WTC11 (cell line): Measurements from ENCODE around the gene ITGA8.
A peak's percentile ranks its signal among the peaks of the same experiment; 100 is the strongest.

Source experiments
- CREM ChIP-seq: sonication (generic); formaldehyde crosslinking; IDR thresholded peaks from 2 replicates; pipeline ENCODE4 v1.8.1; 2022; ENCODE audit warnings: mild to moderate bottlenecking, missing genetic modification reagents, moderate library complexity
- ELF4 ChIP-seq: sonication (generic); formaldehyde crosslinking; IDR thresholded peaks from 2 replicates; pipeline ENCODE4 v1.8.1; 2022; ENCODE audit warnings: low read depth, mild to moderate bottlenecking, moderate library complexity, missing genetic modification reagents
- JUN ChIP-seq: sonication (generic); formaldehyde crosslinking; IDR thresholded peaks from 2 replicates; pipeline ENCODE4 v1.8.0; 2023; ENCODE audit warnings: mild to moderate bottlenecking, missing genetic modification reagents
- NR1H2 ChIP-seq: sonication (generic); formaldehyde crosslinking; IDR thresholded peaks from 2 replicates; pipeline ENCODE4 v1.9.0; 2021; ENCODE audit warnings: mild to moderate bottlenecking, moderate library complexity, missing genetic modification reagents
- TF ChIP-seq, protein P1 (sequence below): fragments of 200-600 bp; IDR thresholded peaks from 2 replicates; pipeline ENCODE4 v1.8.0; 2022; ENCODE audit warnings: antibody characterized with exemption
- TF ChIP-seq, protein P2 (sequence below): sonication (generic); formaldehyde crosslinking; IDR thresholded peaks from 2 replicates; pipeline ENCODE4 v1.8.1; 2023; ENCODE audit warnings: mild to moderate bottlenecking, missing genetic modification reagents, moderate library complexity
- TF ChIP-seq, protein P3 (sequence below): sonication (generic); formaldehyde crosslinking; IDR thresholded peaks from 2 replicates; pipeline ENCODE4 v1.8.0; 2022; ENCODE audit warnings: mild to moderate bottlenecking, missing genetic modification reagents
- TF ChIP-seq, protein P4 (sequence below): sonication (generic); formaldehyde crosslinking; conservative IDR thresholded peaks from 2 replicates; pipeline ENCODE4 v1.8.1; 2023; ENCODE audit warnings: mild to moderate bottlenecking, low read depth, missing genetic modification reagents, moderate library complexity
- TF ChIP-seq, protein P5 (sequence below): sonication (generic); formaldehyde crosslinking; IDR thresholded peaks from 2 replicates; pipeline ENCODE4 v1.8.1; 2022; ENCODE audit warnings: low read depth, missing genetic modification reagents, borderline replicate concordance

DNA sequence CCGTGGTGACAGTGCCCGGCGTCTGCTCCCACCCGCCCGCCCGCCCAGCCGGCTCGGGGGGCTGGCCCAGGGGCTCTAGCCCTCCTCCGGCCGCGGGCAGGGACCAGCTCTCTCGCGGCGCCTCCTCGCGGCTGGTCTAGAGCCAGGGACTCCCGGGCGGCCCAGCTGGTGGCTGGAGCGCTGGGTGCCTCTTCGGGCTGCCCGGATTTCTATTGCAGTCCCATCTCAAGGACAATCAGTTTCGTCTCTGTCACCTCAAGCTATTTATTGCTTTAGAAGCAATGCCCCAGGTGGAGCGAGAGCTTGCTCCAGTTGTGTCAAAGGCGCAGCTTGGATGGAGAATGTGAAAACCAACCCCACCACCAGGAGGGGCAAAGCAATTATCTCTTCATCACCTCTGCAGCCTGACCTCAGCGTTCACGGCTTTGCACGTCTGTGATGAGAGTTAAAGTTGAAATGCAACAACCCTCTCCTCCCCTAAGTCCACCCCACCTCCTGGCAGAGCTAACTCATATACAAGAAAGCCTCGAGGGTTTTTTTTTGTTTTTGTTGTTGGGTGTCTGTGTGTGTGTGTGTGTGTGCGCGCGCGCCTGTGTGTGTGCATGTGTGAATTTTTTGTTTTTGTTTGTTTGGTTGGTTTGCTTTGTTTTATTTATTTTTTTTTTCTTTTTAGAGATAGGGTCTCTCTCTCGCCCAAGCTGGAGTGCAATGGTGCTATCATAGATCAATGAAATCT lies at the start of gene ITGA8:
- TF ChIP-seq, protein P1, sequence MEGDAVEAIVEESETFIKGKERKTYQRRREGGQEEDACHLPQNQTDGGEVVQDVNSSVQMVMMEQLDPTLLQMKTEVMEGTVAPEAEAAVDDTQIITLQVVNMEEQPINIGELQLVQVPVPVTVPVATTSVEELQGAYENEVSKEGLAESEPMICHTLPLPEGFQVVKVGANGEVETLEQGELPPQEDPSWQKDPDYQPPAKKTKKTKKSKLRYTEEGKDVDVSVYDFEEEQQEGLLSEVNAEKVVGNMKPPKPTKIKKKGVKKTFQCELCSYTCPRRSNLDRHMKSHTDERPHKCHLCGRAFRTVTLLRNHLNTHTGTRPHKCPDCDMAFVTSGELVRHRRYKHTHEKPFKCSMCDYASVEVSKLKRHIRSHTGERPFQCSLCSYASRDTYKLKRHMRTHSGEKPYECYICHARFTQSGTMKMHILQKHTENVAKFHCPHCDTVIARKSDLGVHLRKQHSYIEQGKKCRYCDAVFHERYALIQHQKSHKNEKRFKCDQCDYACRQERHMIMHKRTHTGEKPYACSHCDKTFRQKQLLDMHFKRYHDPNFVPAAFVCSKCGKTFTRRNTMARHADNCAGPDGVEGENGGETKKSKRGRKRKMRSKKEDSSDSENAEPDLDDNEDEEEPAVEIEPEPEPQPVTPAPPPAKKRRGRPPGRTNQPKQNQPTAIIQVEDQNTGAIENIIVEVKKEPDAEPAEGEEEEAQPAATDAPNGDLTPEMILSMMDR, result peak; percentile 37
- TF ChIP-seq, protein P2, sequence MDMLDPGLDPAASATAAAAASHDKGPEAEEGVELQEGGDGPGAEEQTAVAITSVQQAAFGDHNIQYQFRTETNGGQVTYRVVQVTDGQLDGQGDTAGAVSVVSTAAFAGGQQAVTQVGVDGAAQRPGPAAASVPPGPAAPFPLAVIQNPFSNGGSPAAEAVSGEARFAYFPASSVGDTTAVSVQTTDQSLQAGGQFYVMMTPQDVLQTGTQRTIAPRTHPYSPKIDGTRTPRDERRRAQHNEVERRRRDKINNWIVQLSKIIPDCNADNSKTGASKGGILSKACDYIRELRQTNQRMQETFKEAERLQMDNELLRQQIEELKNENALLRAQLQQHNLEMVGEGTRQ (CRISPR knock-in tag), result no peak
- TF ChIP-seq, protein P3, sequence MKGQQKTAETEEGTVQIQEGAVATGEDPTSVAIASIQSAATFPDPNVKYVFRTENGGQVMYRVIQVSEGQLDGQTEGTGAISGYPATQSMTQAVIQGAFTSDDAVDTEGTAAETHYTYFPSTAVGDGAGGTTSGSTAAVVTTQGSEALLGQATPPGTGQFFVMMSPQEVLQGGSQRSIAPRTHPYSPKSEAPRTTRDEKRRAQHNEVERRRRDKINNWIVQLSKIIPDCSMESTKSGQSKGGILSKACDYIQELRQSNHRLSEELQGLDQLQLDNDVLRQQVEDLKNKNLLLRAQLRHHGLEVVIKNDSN, result no peak
- TF ChIP-seq, protein P4, sequence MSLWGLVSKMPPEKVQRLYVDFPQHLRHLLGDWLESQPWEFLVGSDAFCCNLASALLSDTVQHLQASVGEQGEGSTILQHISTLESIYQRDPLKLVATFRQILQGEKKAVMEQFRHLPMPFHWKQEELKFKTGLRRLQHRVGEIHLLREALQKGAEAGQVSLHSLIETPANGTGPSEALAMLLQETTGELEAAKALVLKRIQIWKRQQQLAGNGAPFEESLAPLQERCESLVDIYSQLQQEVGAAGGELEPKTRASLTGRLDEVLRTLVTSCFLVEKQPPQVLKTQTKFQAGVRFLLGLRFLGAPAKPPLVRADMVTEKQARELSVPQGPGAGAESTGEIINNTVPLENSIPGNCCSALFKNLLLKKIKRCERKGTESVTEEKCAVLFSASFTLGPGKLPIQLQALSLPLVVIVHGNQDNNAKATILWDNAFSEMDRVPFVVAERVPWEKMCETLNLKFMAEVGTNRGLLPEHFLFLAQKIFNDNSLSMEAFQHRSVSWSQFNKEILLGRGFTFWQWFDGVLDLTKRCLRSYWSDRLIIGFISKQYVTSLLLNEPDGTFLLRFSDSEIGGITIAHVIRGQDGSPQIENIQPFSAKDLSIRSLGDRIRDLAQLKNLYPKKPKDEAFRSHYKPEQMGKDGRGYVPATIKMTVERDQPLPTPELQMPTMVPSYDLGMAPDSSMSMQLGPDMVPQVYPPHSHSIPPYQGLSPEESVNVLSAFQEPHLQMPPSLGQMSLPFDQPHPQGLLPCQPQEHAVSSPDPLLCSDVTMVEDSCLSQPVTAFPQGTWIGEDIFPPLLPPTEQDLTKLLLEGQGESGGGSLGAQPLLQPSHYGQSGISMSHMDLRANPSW, result no peak
- TF ChIP-seq JUN (CRISPR knock-in tag) (no peak), NR1H2 (no peak), ELF4 (CRISPR knock-in tag) (no peak), CREM (CRISPR knock-in tag) (no peak)
- TF ChIP-seq, protein P5, sequence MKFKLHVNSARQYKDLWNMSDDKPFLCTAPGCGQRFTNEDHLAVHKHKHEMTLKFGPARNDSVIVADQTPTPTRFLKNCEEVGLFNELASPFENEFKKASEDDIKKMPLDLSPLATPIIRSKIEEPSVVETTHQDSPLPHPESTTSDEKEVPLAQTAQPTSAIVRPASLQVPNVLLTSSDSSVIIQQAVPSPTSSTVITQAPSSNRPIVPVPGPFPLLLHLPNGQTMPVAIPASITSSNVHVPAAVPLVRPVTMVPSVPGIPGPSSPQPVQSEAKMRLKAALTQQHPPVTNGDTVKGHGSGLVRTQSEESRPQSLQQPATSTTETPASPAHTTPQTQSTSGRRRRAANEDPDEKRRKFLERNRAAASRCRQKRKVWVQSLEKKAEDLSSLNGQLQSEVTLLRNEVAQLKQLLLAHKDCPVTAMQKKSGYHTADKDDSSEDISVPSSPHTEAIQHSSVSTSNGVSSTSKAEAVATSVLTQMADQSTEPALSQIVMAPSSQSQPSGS (CRISPR knock-in tag), result no peak
